ENCODE results near the gene TERT. TPM values are rescaled to one million over a fixed set of nuclear protein-coding genes. Genes with fewer than 3 reads are reported as not detected.
"Not testable (repeated sequence)": the region's sequence is repeated elsewhere in the genome, so short reads cannot be mapped to it uniquely, and the experiment has no call there.

The TERT gene
- total RNA-seq, 5 donors from 2014 or later (not counting 1 experiment from before 2014, with no cell fraction given) = 0.09 to 0.70 (median 0.28) TPM

DNA sequence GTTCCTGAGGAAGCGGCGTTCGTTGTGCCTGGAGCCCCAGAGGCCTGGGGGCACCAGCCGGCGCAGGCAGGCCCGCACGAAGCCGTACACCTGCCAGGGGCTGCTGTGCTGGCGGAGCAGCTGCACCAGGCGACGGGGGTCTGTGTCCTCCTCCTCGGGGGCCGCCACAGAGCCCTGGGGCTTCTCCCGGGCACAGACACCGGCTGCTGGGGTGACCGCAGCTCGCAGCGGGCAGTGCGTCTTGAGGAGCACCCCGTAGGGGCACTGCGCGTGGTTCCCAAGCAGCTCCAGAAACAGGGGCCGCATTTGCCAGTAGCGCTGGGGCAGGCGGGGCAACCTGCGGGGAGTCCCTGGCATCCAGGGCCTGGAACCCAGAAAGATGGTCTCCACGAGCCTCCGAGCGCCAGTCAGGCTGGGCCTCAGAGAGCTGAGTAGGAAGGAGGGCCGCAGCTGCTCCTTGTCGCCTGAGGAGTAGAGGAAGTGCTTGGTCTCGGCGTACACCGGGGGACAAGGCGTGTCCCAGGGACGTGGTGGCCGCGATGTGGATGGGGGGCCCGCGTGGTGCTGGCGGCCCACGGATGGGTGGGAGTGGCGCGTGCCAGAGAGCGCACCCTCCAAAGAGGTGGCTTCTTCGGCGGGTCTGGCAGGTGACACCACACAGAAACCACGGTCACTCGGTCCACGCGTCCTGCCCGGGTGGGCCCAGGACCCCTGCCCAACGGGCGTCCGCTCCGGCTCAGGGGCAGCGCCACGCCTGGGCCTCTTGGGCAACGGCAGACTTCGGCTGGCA, 1.3 kb downstream of the TERT start:
- DNase-seq = peak in 2 of 35 experiments; percentile 8 to 22
- H3K4me3 Mint-ChIP-seq = peak overlapping the region in 2 of 3 donors; percentile 49 to 51

DNA sequence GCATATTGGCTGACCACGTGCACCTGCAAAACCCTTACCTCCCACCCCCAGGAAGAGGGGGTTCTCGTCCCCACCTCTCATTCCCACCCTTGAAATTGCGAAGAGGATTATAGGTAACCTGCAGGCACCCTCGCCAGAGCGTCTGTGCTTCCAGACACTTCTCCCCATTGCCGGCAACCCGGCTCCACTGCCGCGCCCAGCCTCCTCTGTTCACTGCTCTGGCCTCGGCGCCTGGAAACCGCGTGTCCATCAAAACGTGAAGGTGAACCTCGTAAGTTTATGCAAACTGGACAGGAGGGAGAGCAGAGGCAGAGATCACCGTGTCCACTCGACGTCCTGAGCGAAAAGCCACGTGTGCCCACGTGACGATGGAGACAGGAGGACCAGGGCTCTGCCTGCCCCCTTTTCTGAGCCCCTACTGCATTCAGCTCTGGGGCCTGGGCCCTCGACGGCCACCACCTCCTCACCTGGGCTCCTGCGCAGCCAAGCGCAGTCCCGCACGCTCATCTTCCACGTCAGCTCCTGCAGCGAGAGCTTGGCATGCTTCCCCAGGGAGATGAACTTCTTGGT, 1.9 kb downstream of the TERT start:
- DNase-seq = peak in 2 of 35 experiments; percentile 10 to 22
- no peaks in the 10 kb centered on the region for H3K36me3 Mint-ChIP-seq
- H3K4me1 ChIP-seq (ENCODE audit: control insufficient read depth in 1 of 2, extremely low read depth in 1 of 2, insufficient read depth in 2 of 2, low read length in 2 of 2) = peaks cover 0 to 25% of the 10 kb centered on the region in 2 experiments
- H3K27me3 ChIP-seq (replicated peaks in 1 of 2; ENCODE audit: control insufficient read depth in 2 of 2, extremely low read depth in 1 of 2, insufficient read depth in 2 of 2, low read length in 1 of 2) = peaks cover 0 to 33% of the 10 kb centered on the region in 2 experiments
- H3K4me1 Mint-ChIP-seq = peaks cover 6 to 11% (median 6%) of the 10 kb centered on the region in 3 donors
- H3K4me3 ChIP-seq (ENCODE audit: control insufficient read depth in 1 of 2, extremely low read depth in 1 of 2, low read length in 1 of 2) = no peak overlapping the region
- ChIA-PET CTCF (no interaction called here), POLR2A (no interaction called here)
- H3K27ac ChIP-seq (ENCODE audit: low read length) = no peak overlapping the region
- no peak overlapping the region for H3K4me3 Mint-ChIP-seq
- H3K9me3 ChIP-seq = no peaks in the 10 kb centered on the region
- H3K27me3 Mint-ChIP-seq = no peaks in the 10 kb centered on the region
- H3K27ac Mint-ChIP-seq = no peak overlapping the region
- H3K9me3 Mint-ChIP-seq = peaks cover 0 to 4% (median 3%) of the 10 kb centered on the region in 3 donors
- ATAC-seq (replicated peaks in 1 of 4) = no peak
- 94% methylated on average over 30 of the region's 30 CpGs for WGBS (ENCODE audit: insufficient coverage)
- no peaks in the 10 kb centered on the region for H3K36me3 ChIP-seq (ENCODE audit: control insufficient read depth in 2 of 2, extremely low read depth in 1 of 2, insufficient read depth in 1 of 2, low read length in 1 of 2)

More for the DNA sequence above, 1.3 kb downstream of the TERT start:
- POLR2A ChIA-PET = interaction anchor here in 1 of 2 donors (0.5 kb wide), 1 partner anchor 25 kb away, joined by 4 read pairs; no protein-coding TSS in a partner anchor
- Histone ChIP-seq H3K27me3 (replicated peaks in 1 of 2; ENCODE audit: control insufficient read depth in 2 of 2, extremely low read depth in 1 of 2, insufficient read depth in 2 of 2, low read length in 1 of 2) (peaks cover 0 to 32% of the 10 kb centered on the region in 2 experiments), H3K27ac (ENCODE audit: low read length) (no peak overlapping the region), H3K36me3 (ENCODE audit: control insufficient read depth in 2 of 2, extremely low read depth in 1 of 2, insufficient read depth in 1 of 2, low read length in 1 of 2) (no peaks in the 10 kb centered on the region), H3K9me3 (no peaks in the 10 kb centered on the region), H3K4me3 (ENCODE audit: control insufficient read depth in 1 of 2, extremely low read depth in 1 of 2, low read length in 1 of 2) (no peak overlapping the region), H3K4me1 (ENCODE audit: control insufficient read depth in 1 of 2, extremely low read depth in 1 of 2, insufficient read depth in 2 of 2, low read length in 2 of 2) (peaks cover 0 to 25% of the 10 kb centered on the region in 2 experiments)
- Mint-ChIP-seq H3K27ac (no peak overlapping the region), H3K9me3 (no peaks in the 10 kb centered on the region), H3K36me3 (no peaks in the 10 kb centered on the region), H3K4me1 (peaks cover 6 to 11% (median 6%) of the 10 kb centered on the region in 3 donors), H3K27me3 (no peaks in the 10 kb centered on the region)
- CTCF ChIA-PET = no interaction called here
- 96% methylated on average over 58 of the region's 60 CpGs for WGBS (ENCODE audit: insufficient coverage)
- ATAC-seq (replicated peaks in 1 of 4) = no peak

DNA sequence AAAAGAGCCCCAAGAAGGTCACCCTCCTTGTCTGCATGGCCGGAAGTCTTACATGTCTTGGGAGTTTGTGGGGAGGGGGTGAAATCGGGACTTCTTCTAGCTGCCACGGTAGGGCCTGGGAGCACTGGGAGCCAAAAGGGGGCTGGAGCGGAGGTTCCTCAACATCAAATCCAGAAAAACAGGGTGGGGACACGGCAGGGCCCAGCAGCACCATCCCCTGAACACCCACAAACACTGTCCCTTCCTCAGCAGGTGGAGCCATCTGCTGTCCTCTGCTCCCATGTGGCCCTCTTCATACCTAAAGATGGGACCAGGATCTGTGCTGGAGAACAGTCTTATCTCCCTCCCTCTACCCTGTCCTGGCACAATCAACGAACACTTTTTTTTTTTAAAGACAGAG, 2.7 kb downstream of the TERT start:
- Histone ChIP-seq H3K4me3 (ENCODE audit: control insufficient read depth in 1 of 2, extremely low read depth in 1 of 2, low read length in 1 of 2) (no peak overlapping the region), H3K4me1 (ENCODE audit: control insufficient read depth in 1 of 2, extremely low read depth in 1 of 2, insufficient read depth in 2 of 2, low read length in 2 of 2) (peaks cover 0 to 25% of the 10 kb centered on the region in 2 experiments), H3K27me3 (replicated peaks in 1 of 2; ENCODE audit: control insufficient read depth in 2 of 2, extremely low read depth in 1 of 2, insufficient read depth in 2 of 2, low read length in 1 of 2) (peaks cover 0 to 33% of the 10 kb centered on the region in 2 experiments), H3K27ac (ENCODE audit: low read length) (no peak overlapping the region), H3K9me3 (no peaks in the 10 kb centered on the region), H3K36me3 (ENCODE audit: control insufficient read depth in 2 of 2, extremely low read depth in 1 of 2, insufficient read depth in 1 of 2, low read length in 1 of 2) (no peaks in the 10 kb centered on the region)
- Mint-ChIP-seq H3K27ac (no peak overlapping the region), H3K27me3 (no peaks in the 10 kb centered on the region), H3K4me3 (no peak overlapping the region), H3K36me3 (no peaks in the 10 kb centered on the region), H3K4me1 (peaks cover 6 to 11% (median 6%) of the 10 kb centered on the region in 3 donors), H3K9me3 (peaks cover 0 to 5% (median 4%) of the 10 kb centered on the region in 3 donors)
- CTCF ChIA-PET = no interaction called here
- WGBS (ENCODE audit: insufficient coverage) = 82% methylated on average over 2 of the region's 6 CpGs
- no peak for DNase-seq
- no peak for ATAC-seq (replicated peaks in 1 of 4)
- POLR2A ChIA-PET = no interaction called here

DNA sequence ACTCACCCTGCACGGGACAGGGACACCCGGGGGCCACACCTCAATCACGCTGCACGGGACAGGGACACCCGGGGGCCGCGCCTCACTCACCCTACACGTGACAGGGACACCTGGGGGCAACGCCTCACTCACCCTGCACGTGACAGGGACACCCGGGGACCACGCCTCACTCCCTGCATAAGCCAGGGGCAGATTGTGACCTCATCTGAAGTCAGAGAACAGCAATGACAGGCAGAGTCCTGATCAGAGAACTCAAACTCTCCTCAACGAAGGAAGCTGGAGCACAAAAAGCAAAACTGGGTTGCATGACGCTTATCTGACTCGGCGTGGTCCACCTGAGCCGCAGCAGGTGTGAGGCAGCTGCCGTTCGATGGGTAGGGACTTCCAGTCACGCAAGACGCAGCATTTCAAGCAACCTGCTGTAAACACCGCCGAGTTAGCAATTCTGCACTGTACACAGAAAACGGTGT, 3.2 kb downstream of the TERT start:
- ChIA-PET POLR2A (no interaction called here), CTCF (no interaction called here)
- 94% methylated on average over 19 of the region's 24 CpGs for WGBS (ENCODE audit: insufficient coverage)
- H3K36me3 Mint-ChIP-seq = no peaks in the 10 kb centered on the region
- ATAC-seq (replicated peaks in 1 of 4) (no peak), DNase-seq (peak in 1 of 35 experiments; percentile 11)
- Histone ChIP-seq H3K9me3 (no peaks in the 10 kb centered on the region), H3K4me1 (ENCODE audit: control insufficient read depth in 1 of 2, extremely low read depth in 1 of 2, insufficient read depth in 2 of 2, low read length in 2 of 2) (peaks cover 0 to 25% of the 10 kb centered on the region in 2 experiments), H3K27me3 (replicated peaks in 1 of 2; ENCODE audit: control insufficient read depth in 2 of 2, extremely low read depth in 1 of 2, insufficient read depth in 2 of 2, low read length in 1 of 2) (peaks cover 0 to 33% of the 10 kb centered on the region in 2 experiments), H3K27ac (ENCODE audit: low read length) (no peak overlapping the region), H3K4me3 (ENCODE audit: control insufficient read depth in 1 of 2, extremely low read depth in 1 of 2, low read length in 1 of 2) (no peak overlapping the region), H3K36me3 (ENCODE audit: control insufficient read depth in 2 of 2, extremely low read depth in 1 of 2, insufficient read depth in 1 of 2, low read length in 1 of 2) (no peaks in the 10 kb centered on the region)
- no peaks in the 10 kb centered on the region for H3K27me3 Mint-ChIP-seq
- no peak overlapping the region for H3K4me3 Mint-ChIP-seq
- peaks cover 0 to 5% (median 4%) of the 10 kb centered on the region in 3 donors for H3K9me3 Mint-ChIP-seq
- no peak overlapping the region for H3K27ac Mint-ChIP-seq
- peaks cover 6 to 11% (median 6%) of the 10 kb centered on the region in 3 donors for H3K4me1 Mint-ChIP-seq

DNA sequence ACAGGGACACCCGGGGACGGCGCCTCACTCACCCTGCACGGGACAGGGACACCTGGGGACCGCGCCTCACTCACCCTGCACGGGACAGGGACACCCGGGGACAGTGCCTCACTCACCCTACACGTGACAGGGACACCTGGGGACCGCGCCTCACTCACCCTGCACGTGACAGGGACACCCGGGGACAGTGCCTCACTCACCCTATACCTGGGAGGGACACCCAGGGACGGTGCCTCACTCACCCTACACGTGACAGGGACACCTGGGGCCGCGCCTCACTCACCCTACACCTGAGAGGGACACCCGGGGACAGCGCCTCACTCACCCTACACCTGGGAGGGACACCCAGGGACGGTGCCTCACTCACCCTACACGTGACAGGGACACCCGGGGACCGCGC, 3.9 kb downstream of the TERT start:
- H3K4me3 Mint-ChIP-seq; H3K27ac ChIP-seq (ENCODE audit: low read length); H3K9me3 Mint-ChIP-seq; CTCF ChIA-PET; DNase-seq; H3K27me3 Mint-ChIP-seq; H3K9me3 ChIP-seq; POLR2A ChIA-PET; H3K4me3 ChIP-seq (ENCODE audit: control insufficient read depth in 1 of 2, extremely low read depth in 1 of 2, low read length in 1 of 2); H3K36me3 Mint-ChIP-seq; H3K36me3 ChIP-seq (ENCODE audit: control insufficient read depth in 2 of 2, extremely low read depth in 1 of 2, insufficient read depth in 1 of 2, low read length in 1 of 2); ATAC-seq (replicated peaks in 1 of 4); H3K27ac Mint-ChIP-seq; H3K4me1 Mint-ChIP-seq: not testable (repeated sequence)
- 79% methylated on average over 4 of the region's 24 CpGs for WGBS (ENCODE audit: insufficient coverage)
- Histone ChIP-seq H3K4me1 (ENCODE audit: control insufficient read depth in 1 of 2, extremely low read depth in 1 of 2, insufficient read depth in 2 of 2, low read length in 2 of 2) (peaks cover 0 to 24% of the 10 kb centered on the region in 2 experiments), H3K27me3 (replicated peaks in 1 of 2; ENCODE audit: control insufficient read depth in 2 of 2, extremely low read depth in 1 of 2, insufficient read depth in 2 of 2, low read length in 1 of 2) (peaks cover 0 to 33% of the 10 kb centered on the region in 2 experiments)

DNA sequence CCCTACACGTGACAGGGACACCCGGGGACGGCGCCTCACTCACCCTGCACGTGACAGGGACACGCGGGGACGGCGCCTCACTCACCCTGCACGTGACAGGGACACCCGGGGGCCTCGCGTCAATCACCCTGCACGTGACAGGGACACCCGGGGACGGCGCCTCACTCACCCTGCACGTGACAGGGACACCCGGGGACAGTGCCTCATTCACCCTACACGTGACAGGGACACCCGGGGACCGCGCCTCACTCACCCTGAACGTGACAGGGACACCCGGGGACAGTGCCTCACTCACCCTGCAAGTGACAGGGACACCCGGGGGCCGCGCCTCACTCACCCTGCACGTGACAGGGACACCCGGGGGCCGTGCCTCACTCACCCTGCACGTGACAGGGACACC, 5.3 kb downstream of the TERT start:
- DNase-seq; H3K27me3 Mint-ChIP-seq; H3K36me3 Mint-ChIP-seq; CTCF ChIA-PET; H3K4me3 Mint-ChIP-seq; POLR2A ChIA-PET; H3K36me3 ChIP-seq (ENCODE audit: control insufficient read depth in 2 of 2, extremely low read depth in 1 of 2, insufficient read depth in 1 of 2, low read length in 1 of 2); H3K9me3 Mint-ChIP-seq; H3K4me1 Mint-ChIP-seq; H3K27ac Mint-ChIP-seq; ATAC-seq (replicated peaks in 1 of 4); H3K9me3 ChIP-seq; H3K4me3 ChIP-seq (ENCODE audit: control insufficient read depth in 1 of 2, extremely low read depth in 1 of 2, low read length in 1 of 2); H3K27ac ChIP-seq (ENCODE audit: low read length): not testable (repeated sequence)
- H3K4me1 ChIP-seq (ENCODE audit: control insufficient read depth in 1 of 2, extremely low read depth in 1 of 2, insufficient read depth in 2 of 2, low read length in 2 of 2) = peaks cover 0 to 17% of the 10 kb centered on the region in 2 experiments
- peaks cover 0 to 30% of the 10 kb centered on the region in 2 experiments for H3K27me3 ChIP-seq (replicated peaks in 1 of 2; ENCODE audit: control insufficient read depth in 2 of 2, extremely low read depth in 1 of 2, insufficient read depth in 2 of 2, low read length in 1 of 2)
- WGBS (ENCODE audit: insufficient coverage) = no CpG with 5 or more reads among the region's 32 CpGs
